ENCODE measurements around the gene RBBP5. TPM values are rescaled to one million over a fixed set of nuclear protein-coding genes. Genes with fewer than 3 reads are reported as not detected.

Gene RBBP5
- total RNA-seq, 1 experiment from 2014 or later, result 17.3 TPM

DNA sequence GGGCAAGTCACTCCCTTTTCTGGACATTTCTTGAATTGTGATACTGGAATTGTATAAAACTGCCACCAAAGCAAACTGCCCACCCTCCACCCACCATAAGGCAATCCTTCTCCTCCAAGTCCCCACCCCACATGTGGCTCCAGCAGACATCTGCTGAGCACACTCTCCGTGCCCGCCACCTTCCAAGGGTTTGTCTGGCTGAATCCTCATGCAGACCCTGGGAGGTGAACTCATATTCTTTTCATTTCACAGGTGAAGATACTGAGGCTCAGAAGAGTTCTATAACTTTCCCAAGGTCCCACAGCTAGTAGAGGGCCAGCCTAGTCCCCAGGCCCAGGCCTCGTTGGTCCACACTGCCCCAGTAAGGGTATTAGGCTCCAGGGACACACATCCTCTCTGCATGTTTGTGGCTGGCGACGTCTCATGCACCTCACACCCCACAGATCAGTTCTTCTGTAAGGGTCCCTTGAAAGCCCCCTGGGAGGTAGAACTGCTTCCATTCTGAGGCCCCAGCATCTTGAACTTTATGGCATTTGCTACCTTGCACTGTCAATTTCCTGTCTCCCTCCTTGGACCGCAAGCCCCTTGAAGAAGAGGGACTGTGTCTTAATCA, 64.7 kb downstream of the RBBP5 start:
- no peak overlapping the region for H2AK5ac ChIP-seq (ENCODE audit: insufficient read length, low read length)
- H2BK20ac ChIP-seq (ENCODE audit: low read depth, low read length, poor library complexity, severe bottlenecking), result no peak overlapping the region
- H2BK15ac ChIP-seq (ENCODE audit: low read depth, low read length), result no peak overlapping the region
- H3K79me1 ChIP-seq (ENCODE audit: insufficient read depth, low read depth, low read length, poor library complexity, severe bottlenecking), result no peaks in the 10 kb centered on the region
- no CpG with 5 or more reads among the region's 6 CpGs for WGBS (ENCODE audit: extremely low coverage, insufficient read length, low lambda C conversion rate)
- H4K8ac ChIP-seq (replicated peaks; ENCODE audit: insufficient read length, low read depth, low read length), result no peak overlapping the region
- no peak overlapping the region for H3T11ph ChIP-seq (ENCODE audit: low read length)
- H3K56ac ChIP-seq (ENCODE audit: insufficient read length, low read depth, low read length), result no peak overlapping the region
- H2BK120ac ChIP-seq (ENCODE audit: low read depth, low read length, poor library complexity, severe bottlenecking), result no peak overlapping the region
- H3K23me2 ChIP-seq (ENCODE audit: insufficient read length, low read depth, low read length, poor library complexity, severe bottlenecking), result no peaks in the 10 kb centered on the region
- no peaks in the 10 kb centered on the region for H3K36me3 Mint-ChIP-seq (ENCODE audit: insufficient read depth in 1 of 3, low read depth in 3 of 3)
- no peak overlapping the region for H4K91ac ChIP-seq (ENCODE audit: insufficient read length, low read depth, low read length)
- no peak for DNase-seq
- H3K9me3 ChIP-seq (ENCODE audit: control insufficient read depth, low read depth, low read length), result no peaks in the 10 kb centered on the region
- no peak overlapping the region for H3K23ac ChIP-seq (ENCODE audit: insufficient read length, low read depth, low read length)
- H3K14ac ChIP-seq (ENCODE audit: insufficient read depth, low read length), result no peak overlapping the region
- no peak overlapping the region for H3K18ac ChIP-seq (ENCODE audit: insufficient read length, low read depth, low read length)
- no peaks in the 10 kb centered on the region for H3K9me3 Mint-ChIP-seq
- no peak overlapping the region; a peak in 2 of 7 replicates for H3K27ac Mint-ChIP-seq
- no peaks in the 10 kb centered on the region for H4K20me1 ChIP-seq (ENCODE audit: control insufficient read depth, insufficient read depth, insufficient read length)
- no peaks in the 10 kb centered on the region for H3K4me1 ChIP-seq (ENCODE audit: insufficient read depth, low read length)
- no peak overlapping the region for H2BK12ac ChIP-seq (ENCODE audit: insufficient read length, low read depth, low read length)
- H3K4me2 ChIP-seq (ENCODE audit: insufficient read depth, insufficient read length, low read length), result no peak overlapping the region
- peaks cover 8 to 22% of the 10 kb centered on the region in 2 experiments for H3K4me1 Mint-ChIP-seq
- H3K27me3 ChIP-seq (ENCODE audit: insufficient read depth, low read length), result no peaks in the 10 kb centered on the region
- H3K27ac ChIP-seq (ENCODE audit: insufficient read length, low read depth, low read length), result no peak overlapping the region
- H2AFZ ChIP-seq (ENCODE audit: low read length), result no peak overlapping the region
- peaks cover 6% of the 10 kb centered on the region for H3K27me3 Mint-ChIP-seq (ENCODE audit: low read depth)
- H3K79me2 ChIP-seq (ENCODE audit: insufficient read depth, low read length), result no peaks in the 10 kb centered on the region
- TF ChIP-seq, protein P1, sequence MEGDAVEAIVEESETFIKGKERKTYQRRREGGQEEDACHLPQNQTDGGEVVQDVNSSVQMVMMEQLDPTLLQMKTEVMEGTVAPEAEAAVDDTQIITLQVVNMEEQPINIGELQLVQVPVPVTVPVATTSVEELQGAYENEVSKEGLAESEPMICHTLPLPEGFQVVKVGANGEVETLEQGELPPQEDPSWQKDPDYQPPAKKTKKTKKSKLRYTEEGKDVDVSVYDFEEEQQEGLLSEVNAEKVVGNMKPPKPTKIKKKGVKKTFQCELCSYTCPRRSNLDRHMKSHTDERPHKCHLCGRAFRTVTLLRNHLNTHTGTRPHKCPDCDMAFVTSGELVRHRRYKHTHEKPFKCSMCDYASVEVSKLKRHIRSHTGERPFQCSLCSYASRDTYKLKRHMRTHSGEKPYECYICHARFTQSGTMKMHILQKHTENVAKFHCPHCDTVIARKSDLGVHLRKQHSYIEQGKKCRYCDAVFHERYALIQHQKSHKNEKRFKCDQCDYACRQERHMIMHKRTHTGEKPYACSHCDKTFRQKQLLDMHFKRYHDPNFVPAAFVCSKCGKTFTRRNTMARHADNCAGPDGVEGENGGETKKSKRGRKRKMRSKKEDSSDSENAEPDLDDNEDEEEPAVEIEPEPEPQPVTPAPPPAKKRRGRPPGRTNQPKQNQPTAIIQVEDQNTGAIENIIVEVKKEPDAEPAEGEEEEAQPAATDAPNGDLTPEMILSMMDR (conservative IDR thresholded peaks at IDR 0.05), result no peak
- H3K9ac ChIP-seq (ENCODE audit: extremely low read depth, insufficient read length, low read length), result no peak overlapping the region
- no peak overlapping the region for H2BK5ac ChIP-seq (ENCODE audit: insufficient read length, low read length)
- H3K4me3 Mint-ChIP-seq, result no peak overlapping the region
- no peak overlapping the region for H3K4ac ChIP-seq (ENCODE audit: low read depth, low read length)
- no peak overlapping the region for H4K5ac ChIP-seq (ENCODE audit: insufficient read length, low read depth, low read length)
